Spleen (tissue), 7 donors: ENCODE results near the gene CCDC13.

Experiments used
- CTCF ChIP-seq, 11 experiments: fragments of 200-600 bp in 7 of 11; fragments of 450-650 bp in 4 of 11; sonication (generic) in 4 of 11; IDR thresholded peaks in 8 of 11; conservative IDR thresholded peaks in 3 of 11; 1 replicate in 7 of 11; 2 replicates in 4 of 11; pipeline versions ENCODE4 v1.4.0 to v1.8.0; 2016 to 2021; ENCODE audit warnings: antibody characterized with exemption in 11 of 11, inconsistent platforms in 4 of 11, mild to moderate bottlenecking in 1 of 11
- POLR2AphosphoS5 ChIP-seq, 3 donors: sonication (generic); formaldehyde crosslinking; IDR thresholded peaks; one replicate each; pipeline ENCODE4 v1.5.1; 2017; ENCODE audit warnings: antibody characterized with exemption in 3 of 3
- donor health status: DM: no; HTN: no; CAD: no; lungs with moderate emphysema.
- donor health status: DM: no; HTN: no; CAD: no.
- donor health status: DM: no; HTN: no; CAD: no.

DNA sequence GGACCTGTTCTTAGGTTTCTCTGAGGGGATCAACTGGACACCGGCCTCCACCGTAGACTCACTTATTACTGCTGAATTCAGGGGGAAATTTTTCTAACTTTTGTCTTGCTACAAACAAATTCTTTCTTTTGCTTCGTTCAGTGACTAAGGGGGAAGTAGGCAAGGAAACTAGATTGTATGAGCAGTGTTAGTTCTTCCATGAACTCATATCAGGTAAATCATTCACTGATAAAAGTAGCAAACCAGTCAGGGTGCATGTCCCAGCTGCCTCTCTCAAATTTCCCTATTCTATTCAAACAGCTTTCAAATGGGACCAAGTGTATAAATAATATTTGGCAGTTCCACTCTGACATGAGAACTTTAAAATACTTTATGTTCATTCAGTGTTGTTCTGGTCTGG lies 7.3 kb upstream of the CCDC13 start:
- TF ChIP-seq CTCF (IDR thresholded peaks at IDR 0.05 in 8 of 11, conservative IDR thresholded peaks at IDR 0.05 in 3 of 11) (no peak), POLR2AphosphoS5 (IDR thresholded peaks at IDR 0.05) (no peak)
